Central memory CD4-positive, alpha-beta T cell (primary cell): ENCODE results near the gene KCNJ4.
"Not testable (repeated sequence)": the region's sequence is repeated elsewhere in the genome, so short reads cannot be mapped to it uniquely, and the experiment has no call there.

ENCODE experiments used
- DNase-seq: peaks from one replicate; pipeline ENCODE4 v3.0.0; 2022

KCNJ4 gene

GRCh38 chr22:38470179-38470578 lies 15.2 kb upstream of the KCNJ4 start:
- DNase-seq, result not testable (repeated sequence)

GRCh38 chr22:38469306-38469781 lies 14.3 kb upstream of the KCNJ4 start:
- DNase-seq, result no peak

- no peak for DNase-seq
These were observed 13.7 kb upstream of the KCNJ4 start for GRCh38 chr22:38468443-38469305.

GRCh38 chr22:38467904-38468442 lies 13.0 kb upstream of the KCNJ4 start, which contains the start of gene KDELR3:
TSS of gene KDELR3 (plus strand) at chr22:38468096. CDS start at chr22:38468234, 138 bp downstream.
- DNase-seq, result no peak

- no peak for DNase-seq
These were observed 12.5 kb upstream of the KCNJ4 start for GRCh38 chr22:38467438-38467903.

GRCh38 chr22:38465673-38466490 lies 10.9 kb upstream of the KCNJ4 start:
- no peak for DNase-seq

GRCh38 chr22:38464992-38465672 lies 10.1 kb upstream of the KCNJ4 start:
- no peak for DNase-seq

- DNase-seq, result no peak
These were observed 8.2 kb upstream of the KCNJ4 start for GRCh38 chr22:38462960-38463784.

GRCh38 chr22:38461414-38462081 lies 6.5 kb upstream of the KCNJ4 start:
- peak; percentile 33 for DNase-seq

GRCh38 chr22:38461057-38461413 lies 6.0 kb upstream of the KCNJ4 start:
- DNase-seq, result no peak

GRCh38 chr22:38460426-38460840 lies 5.4 kb upstream of the KCNJ4 start:
- DNase-seq, result no peak

- no peak for DNase-seq
These were observed 2.1 kb upstream of the KCNJ4 start for GRCh38 chr22:38456841-38457699.

GRCh38 chr22:38456272-38456835 lies 1.4 kb upstream of the KCNJ4 start:
- no peak for DNase-seq

- DNase-seq, result no peak
These were observed 702 bp upstream of the KCNJ4 start for GRCh38 chr22:38455530-38456271.

GRCh38 chr22:38454353-38455075 lies 485 bp downstream of the KCNJ4 start:
- DNase-seq, result peak; percentile 19

GRCh38 chr22:38453996-38454352 lies 1.0 kb downstream of the KCNJ4 start:
- DNase-seq, result no peak

- DNase-seq, result no peak
These were observed 1.8 kb downstream of the KCNJ4 start for GRCh38 chr22:38453066-38453672.
